HepG2 (cell line): ENCODE data around the gene IGF2BP1. TPM values are rescaled to one million over a fixed set of nuclear protein-coding genes. Genes with fewer than 3 reads are reported as not detected.
A peak's percentile ranks its signal among the peaks of the same experiment; 100 is the strongest.

Experiments used
- CENPT ChIP-seq: sonication (generic); formaldehyde crosslinking; IDR thresholded peaks from 2 replicates; pipeline ENCODE4 v1.8.0; 2022; ENCODE audit warnings: low read depth, mild to moderate bottlenecking, moderate library complexity, missing genetic modification reagents
- EED ChIP-seq: sonication (generic); formaldehyde crosslinking; IDR thresholded peaks from 2 replicates; pipeline ENCODE4 v1.5.0; 2020; ENCODE audit warnings: mild to moderate bottlenecking, missing genetic modification reagents
- ERF ChIP-seq: IDR thresholded peaks from 2 replicates; pipeline ENCODE4 v1.6.1; 2018; ENCODE audit warnings: missing biosample characterization, missing genetic modification reagents
- FOXC1 ChIP-seq: sonication (generic); formaldehyde crosslinking; IDR thresholded peaks from 2 replicates; pipeline ENCODE4 v1.8.0; 2022; ENCODE audit warnings: mild to moderate bottlenecking, missing genetic modification reagents, borderline replicate concordance
- GPN1 ChIP-seq: sonication (generic); formaldehyde crosslinking; IDR thresholded peaks from 2 replicates; pipeline ENCODE4 v1.5.1; 2020; ENCODE audit warnings: missing genetic modification reagents, borderline replicate concordance
- KMT2B ChIP-seq: IDR thresholded peaks from 2 replicates; pipeline ENCODE4 v1.6.1; 2016; ENCODE audit warnings: missing genetic modification reagents, missing compliant biosample characterization
- MLLT10 ChIP-seq: sonication (generic); formaldehyde crosslinking; IDR thresholded peaks from 2 replicates; pipeline ENCODE4 v1.4.0; 2020; ENCODE audit warnings: missing genetic modification reagents
- NFIB ChIP-seq: sonication (generic); formaldehyde crosslinking; IDR thresholded peaks from 2 replicates; pipeline ENCODE4 v1.9.0; 2021; ENCODE audit warnings: missing genetic modification reagents, mild to moderate bottlenecking, borderline replicate concordance
- SSRP1 ChIP-seq: IDR thresholded peaks from 2 replicates; pipeline ENCODE4 v1.6.1; 2016; ENCODE audit warnings: control low read depth
- ZNF124 ChIP-seq: sonication (generic); formaldehyde crosslinking; IDR thresholded peaks from 2 replicates; pipeline ENCODE4 v1.4.0; 2020; ENCODE audit warnings: missing genetic modification reagents
- ZNF224 ChIP-seq: sonication (generic); formaldehyde crosslinking; IDR thresholded peaks from 2 replicates; pipeline ENCODE4 v1.5.0; 2020; ENCODE audit warnings: mild to moderate bottlenecking, missing genetic modification reagents
- ZNF331 ChIP-seq: sonication (generic); formaldehyde crosslinking; IDR thresholded peaks from 2 replicates; pipeline ENCODE4 v1.4.0; 2020; ENCODE audit warnings: missing genetic modification reagents
- ZNF382 ChIP-seq: sonication (generic); formaldehyde crosslinking; IDR thresholded peaks from 2 replicates; pipeline ENCODE4 v1.5.0; 2020; ENCODE audit warnings: missing genetic modification reagents, mild to moderate bottlenecking, borderline replicate concordance
- ZNF563 ChIP-seq: sonication (generic); formaldehyde crosslinking; IDR thresholded peaks from 2 replicates; pipeline ENCODE4 v1.8.0; 2022; ENCODE audit warnings: mild to moderate bottlenecking, moderate library complexity, missing genetic modification reagents
- ZNF660 ChIP-seq: sonication (generic); formaldehyde crosslinking; IDR thresholded peaks from 2 replicates; pipeline ENCODE4 v1.5.1; 2020; ENCODE audit warnings: mild to moderate bottlenecking, low read depth, missing genetic modification reagents, borderline replicate concordance
- ZNF879 ChIP-seq: sonication (generic); formaldehyde crosslinking; IDR thresholded peaks from 2 replicates; pipeline ENCODE4 v1.8.1; 2023; ENCODE audit warnings: missing genetic modification reagents
- ZSCAN22 ChIP-seq: sonication (generic); formaldehyde crosslinking; IDR thresholded peaks from 2 replicates; pipeline ENCODE4 v1.4.0; 2020; ENCODE audit warnings: mild to moderate bottlenecking, missing genetic modification reagents
- polyA plus RNA-seq, 8 experiments: library from polyadenylated mRNA; depleted of rRNA in 3 of 8; stranded (reverse) in 7 of 8; unstranded in 1 of 8; fragments of >200 nt; fragmentation: Illumina TruSeq in 4 of 8; extraction: Trizol in 4 of 8; gene quantifications; 2 replicates each; pipeline versions ENCODE4 v1.2.1 to v1.2.3, GENCODE V29; 2011 to 2016; ENCODE audit warnings: low read depth in 4 of 8, missing spikeins in 1 of 8, mixed read lengths in 1 of 8; ENCODE audit not compliant: insufficient read depth in 1 of 8
- total RNA-seq, 5 experiments: library from RNA; depleted of rRNA; stranded (reverse); fragments of >200 nt; fragmentation: Illumina TruSeq; extraction: Trizol; gene quantifications; 2 replicates each; pipeline ENCODE4 v1.2.3, GENCODE V29; 2016; ENCODE audit warnings: low read depth in 1 of 5
- TF ChIP-seq, protein P1 (sequence below): sonication (generic); formaldehyde crosslinking; IDR thresholded peaks from 2 replicates; pipeline ENCODE4 v1.4.0; 2020; ENCODE audit warnings: missing genetic modification reagents
- TF ChIP-seq, protein P2 (sequence below), 2 experiments: sonication (generic) in 1 of 2; formaldehyde crosslinking in 1 of 2; IDR thresholded peaks; 2 replicates each; pipeline versions ENCODE4 v1.4.0 to v1.6.1; 2018 to 2020; ENCODE audit warnings: missing genetic modification reagents in 2 of 2, borderline replicate concordance in 1 of 2, low read depth in 1 of 2, mild to moderate bottlenecking in 1 of 2, missing biosample characterization in 1 of 2
- TF ChIP-seq, protein P3 (sequence below): IDR thresholded peaks from 2 replicates; pipeline ENCODE4 v1.6.1; 2018; ENCODE audit warnings: missing genetic modification reagents, mild to moderate bottlenecking, missing compliant biosample characterization
- TF ChIP-seq, protein P4 (sequence below): sonication (generic); formaldehyde crosslinking; IDR thresholded peaks from 2 replicates; pipeline ENCODE4 v1.4.0; 2020; ENCODE audit warnings: missing genetic modification reagents, borderline replicate concordance

The IGF2BP1 gene
- total and polyA plus RNA-seq, 2 of the 13 experiments (the other 11 are each of a cell fraction or from before 2014, with no cell fraction given) = 29.7 to 75.1 TPM

DNA sequence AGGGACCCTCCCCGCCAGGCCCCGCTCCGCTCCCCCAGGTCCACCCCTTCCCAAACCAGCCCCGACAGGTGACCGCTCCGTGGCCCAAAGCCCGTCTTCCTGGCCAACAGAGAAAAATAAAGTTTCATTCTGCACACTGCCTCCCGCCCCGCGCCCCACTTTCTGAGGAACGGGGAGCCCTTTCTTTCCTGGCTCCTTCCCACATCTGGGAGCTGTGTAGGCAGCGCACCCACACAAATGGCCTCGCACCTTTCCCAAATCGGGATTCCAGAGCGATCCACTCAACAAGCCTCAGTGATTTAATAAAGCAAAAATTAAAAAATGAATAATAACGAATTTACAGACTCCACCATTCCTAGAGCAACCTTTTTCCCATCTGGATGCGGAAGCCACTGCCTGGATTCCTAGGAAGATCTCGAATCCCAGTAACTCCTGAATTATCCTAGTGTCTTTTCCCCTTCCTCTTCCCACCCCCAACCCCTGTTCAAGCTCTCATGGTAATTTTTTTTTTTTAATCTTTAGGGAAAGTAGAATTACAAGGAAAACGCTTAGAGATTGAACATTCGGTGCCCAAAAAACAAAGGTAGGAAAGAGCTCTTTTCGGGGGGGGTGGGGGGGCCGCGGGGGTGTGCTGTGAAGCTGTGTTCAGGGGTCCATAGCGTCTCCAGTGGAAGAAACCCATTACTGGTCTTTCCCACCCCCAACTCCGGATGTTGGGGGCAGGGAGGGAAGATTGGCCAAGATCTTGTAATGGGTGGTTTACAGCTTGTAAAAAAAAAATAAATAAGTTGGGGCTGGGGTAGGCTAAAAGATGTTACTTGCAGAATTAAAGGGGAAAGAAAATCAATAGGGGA, 1.6 kb downstream of the IGF2BP1 start (continued):
- TF ChIP-seq ZSCAN22 (no peak), KMT2B (no peak), ZNF660 (CRISPR knock-in tag) (no peak), NFIB (no peak), EED (CRISPR knock-in tag) (no peak), ZNF879 (CRISPR knock-in tag) (no peak), ERF (CRISPR knock-in tag) (no peak), FOXC1 (CRISPR knock-in tag) (no peak), GPN1 (CRISPR knock-in tag) (no peak), ZNF382 (CRISPR knock-in tag) (no peak), CENPT (CRISPR knock-in tag) (no peak), SSRP1 (CRISPR knock-in tag) (no peak), MLLT10 (CRISPR knock-in tag) (peak; percentile 16; the same call in 1 of the 2 replicates), ZNF563 (CRISPR knock-in tag) (no peak), ZNF124 (CRISPR knock-in tag) (no peak), ZNF224 (CRISPR knock-in tag) (no peak), ZNF331 (CRISPR knock-in tag) (no peak)
- TF ChIP-seq, protein P1, sequence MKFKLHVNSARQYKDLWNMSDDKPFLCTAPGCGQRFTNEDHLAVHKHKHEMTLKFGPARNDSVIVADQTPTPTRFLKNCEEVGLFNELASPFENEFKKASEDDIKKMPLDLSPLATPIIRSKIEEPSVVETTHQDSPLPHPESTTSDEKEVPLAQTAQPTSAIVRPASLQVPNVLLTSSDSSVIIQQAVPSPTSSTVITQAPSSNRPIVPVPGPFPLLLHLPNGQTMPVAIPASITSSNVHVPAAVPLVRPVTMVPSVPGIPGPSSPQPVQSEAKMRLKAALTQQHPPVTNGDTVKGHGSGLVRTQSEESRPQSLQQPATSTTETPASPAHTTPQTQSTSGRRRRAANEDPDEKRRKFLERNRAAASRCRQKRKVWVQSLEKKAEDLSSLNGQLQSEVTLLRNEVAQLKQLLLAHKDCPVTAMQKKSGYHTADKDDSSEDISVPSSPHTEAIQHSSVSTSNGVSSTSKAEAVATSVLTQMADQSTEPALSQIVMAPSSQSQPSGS (CRISPR knock-in tag) = 0 out of 2 replicates have a peak, but pooled peaks have one; percentile 15
- TF ChIP-seq, protein P2, sequence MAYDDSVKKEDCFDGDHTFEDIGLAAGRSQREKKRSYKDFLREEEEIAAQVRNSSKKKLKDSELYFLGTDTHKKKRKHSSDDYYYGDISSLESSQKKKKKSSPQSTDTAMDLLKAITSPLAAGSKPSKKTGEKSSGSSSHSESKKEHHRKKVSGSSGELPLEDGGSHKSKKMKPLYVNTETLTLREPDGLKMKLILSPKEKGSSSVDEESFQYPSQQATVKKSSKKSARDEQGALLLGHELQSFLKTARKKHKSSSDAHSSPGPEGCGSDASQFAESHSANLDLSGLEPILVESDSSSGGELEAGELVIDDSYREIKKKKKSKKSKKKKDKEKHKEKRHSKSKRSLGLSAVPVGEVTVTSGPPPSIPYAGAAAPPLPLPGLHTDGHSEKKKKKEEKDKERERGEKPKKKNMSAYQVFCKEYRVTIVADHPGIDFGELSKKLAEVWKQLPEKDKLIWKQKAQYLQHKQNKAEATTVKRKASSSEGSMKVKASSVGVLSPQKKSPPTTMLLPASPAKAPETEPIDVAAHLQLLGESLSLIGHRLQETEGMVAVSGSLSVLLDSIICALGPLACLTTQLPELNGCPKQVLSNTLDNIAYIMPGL (CRISPR knock-in tag; IDR thresholded peaks at IDR 0.05; ENCODE audit: borderline replicate concordance in 1 of 2, low read depth in 1 of 2) = peak; percentile 5 to 44; a peak in 2 of 4 replicates
- TF ChIP-seq, protein P3, sequence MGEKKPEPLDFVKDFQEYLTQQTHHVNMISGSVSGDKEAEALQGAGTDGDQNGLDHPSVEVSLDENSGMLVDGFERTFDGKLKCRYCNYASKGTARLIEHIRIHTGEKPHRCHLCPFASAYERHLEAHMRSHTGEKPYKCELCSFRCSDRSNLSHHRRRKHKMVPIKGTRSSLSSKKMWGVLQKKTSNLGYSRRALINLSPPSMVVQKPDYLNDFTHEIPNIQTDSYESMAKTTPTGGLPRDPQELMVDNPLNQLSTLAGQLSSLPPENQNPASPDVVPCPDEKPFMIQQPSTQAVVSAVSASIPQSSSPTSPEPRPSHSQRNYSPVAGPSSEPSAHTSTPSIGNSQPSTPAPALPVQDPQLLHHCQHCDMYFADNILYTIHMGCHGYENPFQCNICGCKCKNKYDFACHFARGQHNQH (CRISPR knock-in tag) = no peak
- TF ChIP-seq, protein P4, sequence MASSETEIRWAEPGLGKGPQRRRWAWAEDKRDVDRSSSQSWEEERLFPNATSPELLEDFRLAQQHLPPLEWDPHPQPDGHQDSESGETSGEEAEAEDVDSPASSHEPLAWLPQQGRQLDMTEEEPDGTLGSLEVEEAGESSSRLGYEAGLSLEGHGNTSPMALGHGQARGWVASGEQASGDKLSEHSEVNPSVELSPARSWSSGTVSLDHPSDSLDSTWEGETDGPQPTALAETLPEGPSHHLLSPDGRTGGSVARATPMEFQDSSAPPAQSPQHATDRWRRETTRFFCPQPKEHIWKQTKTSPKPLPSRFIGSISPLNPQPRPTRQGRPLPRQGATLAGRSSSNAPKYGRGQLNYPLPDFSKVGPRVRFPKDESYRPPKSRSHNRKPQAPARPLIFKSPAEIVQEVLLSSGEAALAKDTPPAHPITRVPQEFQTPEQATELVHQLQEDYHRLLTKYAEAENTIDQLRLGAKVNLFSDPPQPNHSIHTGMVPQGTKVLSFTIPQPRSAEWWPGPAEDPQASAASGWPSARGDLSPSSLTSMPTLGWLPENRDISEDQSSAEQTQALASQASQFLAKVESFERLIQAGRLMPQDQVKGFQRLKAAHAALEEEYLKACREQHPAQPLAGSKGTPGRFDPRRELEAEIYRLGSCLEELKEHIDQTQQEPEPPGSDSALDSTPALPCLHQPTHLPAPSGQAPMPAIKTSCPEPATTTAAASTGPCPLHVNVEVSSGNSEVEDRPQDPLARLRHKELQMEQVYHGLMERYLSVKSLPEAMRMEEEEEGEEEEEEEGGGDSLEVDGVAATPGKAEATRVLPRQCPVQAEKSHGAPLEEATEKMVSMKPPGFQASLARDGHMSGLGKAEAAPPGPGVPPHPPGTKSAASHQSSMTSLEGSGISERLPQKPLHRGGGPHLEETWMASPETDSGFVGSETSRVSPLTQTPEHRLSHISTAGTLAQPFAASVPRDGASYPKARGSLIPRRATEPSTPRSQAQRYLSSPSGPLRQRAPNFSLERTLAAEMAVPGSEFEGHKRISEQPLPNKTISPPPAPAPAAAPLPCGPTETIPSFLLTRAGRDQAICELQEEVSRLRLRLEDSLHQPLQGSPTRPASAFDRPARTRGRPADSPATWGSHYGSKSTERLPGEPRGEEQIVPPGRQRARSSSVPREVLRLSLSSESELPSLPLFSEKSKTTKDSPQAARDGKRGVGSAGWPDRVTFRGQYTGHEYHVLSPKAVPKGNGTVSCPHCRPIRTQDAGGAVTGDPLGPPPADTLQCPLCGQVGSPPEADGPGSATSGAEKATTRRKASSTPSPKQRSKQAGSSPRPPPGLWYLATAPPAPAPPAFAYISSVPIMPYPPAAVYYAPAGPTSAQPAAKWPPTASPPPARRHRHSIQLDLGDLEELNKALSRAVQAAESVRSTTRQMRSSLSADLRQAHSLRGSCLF (CRISPR knock-in tag) = no peak
